Amygdala (tissue), 56 donors: ENCODE data around the gene PPARG.
"Not testable (repeated sequence)": the region's sequence is repeated elsewhere in the genome, so short reads cannot be mapped to it uniquely, and the experiment has no call there.

Experiments used
- DNase-seq, 56 donors: peaks; one replicate each; lab custom pipeline; 2025; lab: John Stamatoyannopoulos, UW

PPARG gene

GRCh38 chr3:12452361-12453330 lies 163.8 kb downstream of the PPARG start:
- DNase-seq = no peak

DNA sequence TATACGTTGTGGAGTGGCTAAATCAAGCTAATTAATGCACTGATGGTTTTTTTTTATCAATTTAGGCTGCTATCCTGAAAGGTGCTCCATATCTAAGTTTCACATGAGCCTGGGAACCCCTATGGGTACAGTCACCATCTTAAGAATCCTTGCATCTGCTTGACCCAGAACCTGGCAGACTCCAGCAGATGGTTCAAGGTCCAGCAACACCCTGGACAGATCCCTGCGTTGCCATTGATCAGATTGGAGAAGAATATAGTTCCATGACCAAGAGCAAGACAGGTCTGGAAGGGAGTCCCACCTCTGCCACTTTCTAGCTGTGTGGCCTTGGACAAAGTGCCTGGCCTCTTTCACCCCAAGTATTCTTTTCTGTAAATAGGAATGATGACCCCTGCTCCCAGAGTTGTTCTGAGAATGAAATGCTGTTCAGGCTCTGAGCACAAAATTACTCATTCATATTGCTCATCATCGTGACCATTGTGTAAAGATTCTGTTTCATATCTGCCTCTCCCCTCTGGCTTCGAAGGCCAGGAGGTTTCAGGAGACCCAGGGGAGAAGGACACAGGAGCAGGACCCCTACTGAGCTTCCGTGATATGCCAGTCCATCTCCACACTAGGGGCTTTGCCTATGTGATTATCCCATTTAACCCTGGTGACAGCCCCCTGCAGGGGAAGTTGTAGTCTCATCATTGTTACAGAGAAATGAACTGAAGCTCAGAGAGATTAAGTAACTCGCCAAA lies 165.4 kb downstream of the PPARG start:
- no peak for DNase-seq

DNA sequence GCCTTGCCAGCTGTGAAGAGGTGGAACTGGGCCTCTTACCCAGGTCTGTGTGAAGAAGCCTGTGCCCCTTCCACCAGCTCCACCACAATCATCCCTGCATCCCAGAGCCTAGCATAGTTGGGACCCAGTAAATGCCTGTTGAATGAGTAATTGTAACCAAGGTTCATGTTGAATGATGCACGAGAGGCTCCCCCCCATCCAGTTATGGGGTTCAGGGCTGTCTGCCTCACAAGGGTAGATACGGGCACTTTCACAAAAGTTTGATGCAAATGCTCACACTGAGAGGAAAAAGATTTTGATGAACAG lies 165.9 kb downstream of the PPARG start:
- no peak for DNase-seq

DNA sequence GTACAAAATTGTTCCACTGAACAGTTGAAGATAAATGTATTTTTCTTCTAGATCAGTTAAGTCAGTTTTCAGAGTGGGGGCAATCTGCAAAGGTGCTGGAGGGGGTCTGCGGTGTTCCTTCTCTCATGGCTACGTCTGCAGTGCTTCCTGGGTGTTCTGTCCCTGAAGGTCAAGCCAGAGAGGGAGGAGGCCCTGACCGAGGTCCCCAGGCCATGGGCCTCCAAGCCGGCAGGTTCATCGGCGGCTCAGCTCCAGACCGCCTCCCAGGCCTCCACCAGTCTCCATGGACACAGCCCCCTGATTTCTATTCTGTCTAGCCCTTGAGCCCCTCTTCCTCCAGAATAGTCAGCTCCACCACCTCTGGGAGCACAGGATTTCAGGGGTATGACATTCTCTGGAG lies 166.9 kb downstream of the PPARG start:
- no peak for DNase-seq

GRCh38 chr3:12456441-12456840 lies 167.6 kb downstream of the PPARG start:
- DNase-seq = no peak

DNA sequence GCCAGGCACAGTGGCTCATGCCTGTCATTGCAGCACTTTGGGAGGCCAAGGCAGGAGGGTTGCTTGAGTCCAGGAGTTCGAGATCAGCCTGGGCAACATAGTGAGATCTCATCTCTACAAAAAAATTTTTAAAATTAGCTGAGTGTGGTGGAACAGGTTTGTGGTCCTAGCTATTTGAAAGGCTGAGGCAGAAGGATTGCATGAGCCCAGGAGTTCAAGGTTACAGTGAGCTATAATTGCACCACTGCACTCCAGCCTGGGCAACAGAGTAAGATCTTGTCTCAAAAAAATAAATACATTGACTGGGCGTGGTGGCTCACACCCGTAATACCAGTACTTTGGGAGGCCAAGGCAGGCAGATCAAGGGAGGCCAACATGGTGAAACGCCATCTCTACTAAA lies 168.5 kb downstream of the PPARG start:
- DNase-seq = not testable (repeated sequence)

DNA sequence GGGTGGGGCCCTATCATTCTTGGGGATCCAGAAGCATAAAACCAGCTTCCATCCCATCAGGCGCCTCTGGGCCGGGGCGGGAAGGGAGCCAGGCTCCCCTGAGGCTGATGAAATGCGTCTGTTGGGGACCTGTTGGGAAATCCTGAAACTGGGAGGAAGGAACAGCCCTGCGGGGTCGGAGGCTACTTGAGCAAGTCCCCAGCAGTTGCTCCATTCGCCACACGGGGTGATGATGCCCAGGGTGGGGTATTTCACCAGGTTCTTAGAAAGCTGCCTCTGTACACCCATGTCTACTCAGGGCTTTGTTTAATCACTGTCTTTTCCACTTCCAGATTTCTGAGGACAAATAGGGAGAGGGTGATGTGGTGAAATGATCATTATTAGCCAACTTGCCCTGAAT lies 170.0 kb downstream of the PPARG start:
- DNase-seq = no peak

GRCh38 chr3:12460127-12460526 lies 171.3 kb downstream of the PPARG start:
- DNase-seq = no peak

- no peak for DNase-seq
Measured at GRCh38 chr3:12461097-12461649, 172.3 kb downstream of the PPARG start.

GRCh38 chr3:12462159-12462947 lies 173.5 kb downstream of the PPARG start:
- DNase-seq = no peak

- no peak for DNase-seq
Measured at GRCh38 chr3:12463686-12464085, 174.8 kb downstream of the PPARG start.

DNA sequence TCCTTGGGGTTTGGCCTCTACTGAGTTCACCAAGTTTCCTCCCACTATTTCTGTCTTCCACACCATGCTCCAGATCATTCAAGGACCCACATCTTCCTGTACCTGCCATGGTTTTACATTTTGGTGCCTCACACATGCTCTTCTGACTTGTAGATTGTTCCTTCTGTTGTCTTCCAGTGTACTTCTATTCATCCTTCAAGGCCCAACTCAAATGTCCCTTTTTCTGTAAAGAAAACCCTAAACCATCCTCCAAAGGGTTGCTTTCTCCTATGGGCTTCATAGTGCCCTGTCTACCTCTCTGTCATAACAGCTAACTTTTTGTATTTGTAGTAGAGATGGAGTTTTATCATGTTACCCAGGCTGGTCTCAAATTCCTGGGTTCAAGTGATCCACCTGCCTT lies 175.3 kb downstream of the PPARG start:
- DNase-seq = no peak

DNA sequence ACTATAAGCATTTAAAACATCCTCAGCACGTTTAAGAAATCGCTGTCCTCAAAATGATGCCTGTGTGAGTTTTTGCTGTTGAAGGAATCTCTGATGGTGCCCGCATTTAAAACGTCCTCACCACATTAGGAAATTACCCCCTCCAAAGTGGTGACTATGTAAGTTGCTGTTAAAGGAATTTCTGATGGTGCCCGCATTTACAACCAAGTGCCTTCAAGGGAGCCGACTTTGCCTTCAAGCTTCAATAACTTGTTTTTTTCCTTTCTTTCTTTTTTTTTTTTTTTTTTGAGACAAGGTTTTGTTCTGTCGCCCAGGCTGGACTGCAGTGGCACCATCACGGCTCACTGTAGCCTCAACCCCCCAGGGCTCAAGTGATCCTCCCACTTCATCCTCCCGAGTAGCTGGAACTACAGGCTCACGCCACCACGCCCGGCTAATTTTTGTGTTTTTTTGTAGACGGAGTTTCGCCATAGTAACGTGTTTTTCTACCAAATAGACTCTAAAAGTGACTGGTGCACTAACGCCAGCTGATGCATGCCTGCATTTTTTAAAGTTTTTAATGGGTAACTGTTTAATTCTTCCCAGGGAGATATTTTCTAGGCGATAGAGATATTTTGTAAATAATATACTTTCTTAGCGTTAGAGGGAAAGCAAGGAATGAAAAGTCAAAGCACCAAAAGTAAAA lies 176.4 kb downstream of the PPARG start:
- no peak for DNase-seq

DNA sequence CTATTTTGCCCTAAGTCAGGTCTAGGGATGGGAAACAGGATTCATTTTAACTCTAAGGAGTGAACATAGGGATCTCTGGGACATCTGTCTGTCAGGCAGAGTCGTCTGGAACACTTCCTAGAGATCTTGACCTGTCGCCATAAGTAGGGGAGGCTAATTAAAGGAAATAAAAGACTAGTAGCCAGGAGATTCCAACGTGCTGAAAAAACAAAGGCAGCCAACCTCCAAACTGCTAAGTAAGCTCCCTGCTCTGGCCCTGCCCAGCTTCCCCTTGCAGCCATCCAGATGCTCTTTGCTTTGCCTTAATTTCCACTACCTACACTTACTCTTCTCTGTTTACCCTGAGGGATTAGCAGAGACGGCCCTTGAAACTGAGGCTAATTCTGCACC lies 177.0 kb downstream of the PPARG start:
- DNase-seq = no peak

DNA sequence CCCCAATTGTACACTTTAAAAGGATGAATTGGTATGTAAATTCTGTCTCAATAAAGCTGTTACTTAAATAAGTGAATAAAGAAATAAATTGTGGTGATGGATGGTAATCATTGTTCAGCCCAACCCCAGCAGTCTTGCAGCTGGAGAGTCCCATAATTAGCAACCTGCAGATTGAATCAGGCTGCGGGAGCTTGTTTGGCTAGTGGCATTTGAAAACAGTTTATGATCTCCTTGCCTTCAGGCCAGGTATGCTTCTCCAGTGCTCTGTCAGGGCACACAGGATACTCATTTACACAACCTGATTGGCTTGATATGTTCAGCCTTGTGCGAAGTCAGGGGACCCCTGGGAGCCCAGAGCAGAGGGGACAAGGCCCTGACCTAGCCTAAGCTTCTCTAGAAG lies 178.9 kb downstream of the PPARG start:
- no peak for DNase-seq

DNA sequence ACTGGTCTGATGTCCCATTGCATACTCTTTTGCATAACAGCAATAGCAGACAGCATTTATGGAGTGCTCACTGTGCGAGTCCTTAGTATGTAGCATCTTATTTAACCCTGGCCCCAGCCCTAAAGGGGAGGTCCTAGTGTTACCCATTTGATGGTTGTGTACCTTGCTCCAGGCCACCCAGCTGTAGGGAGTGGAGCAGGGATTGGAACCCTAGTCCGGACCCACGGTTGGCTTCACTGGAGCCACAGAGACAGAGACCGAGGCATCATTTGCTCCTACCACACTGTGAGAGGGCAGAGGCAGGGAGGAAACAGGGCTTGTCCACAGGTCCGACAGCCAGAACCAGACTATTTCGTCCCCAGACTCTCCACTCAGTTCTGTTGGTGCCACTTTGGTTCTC lies 179.4 kb downstream of the PPARG start:
- DNase-seq = no peak

DNA sequence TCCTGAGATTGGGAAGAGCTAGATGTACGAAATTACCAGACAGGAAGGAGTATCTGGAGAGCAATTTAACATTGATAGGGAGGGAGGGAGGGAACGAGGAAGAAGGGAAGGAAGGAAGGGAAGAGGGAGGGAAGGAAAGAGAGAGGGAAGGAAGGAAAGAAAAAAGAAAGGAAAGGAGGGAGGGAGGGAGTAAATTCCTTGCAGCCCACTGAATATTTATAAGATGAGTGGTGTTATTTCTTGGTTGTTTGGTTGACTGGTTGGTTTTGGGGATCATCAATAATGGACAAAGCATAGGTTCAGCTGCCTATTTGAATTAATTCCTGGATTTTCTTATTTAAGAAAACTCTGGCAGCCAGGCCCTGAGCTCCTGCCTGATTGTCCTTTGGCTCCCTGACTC lies 179.9 kb downstream of the PPARG start:
- no peak for DNase-seq

DNA sequence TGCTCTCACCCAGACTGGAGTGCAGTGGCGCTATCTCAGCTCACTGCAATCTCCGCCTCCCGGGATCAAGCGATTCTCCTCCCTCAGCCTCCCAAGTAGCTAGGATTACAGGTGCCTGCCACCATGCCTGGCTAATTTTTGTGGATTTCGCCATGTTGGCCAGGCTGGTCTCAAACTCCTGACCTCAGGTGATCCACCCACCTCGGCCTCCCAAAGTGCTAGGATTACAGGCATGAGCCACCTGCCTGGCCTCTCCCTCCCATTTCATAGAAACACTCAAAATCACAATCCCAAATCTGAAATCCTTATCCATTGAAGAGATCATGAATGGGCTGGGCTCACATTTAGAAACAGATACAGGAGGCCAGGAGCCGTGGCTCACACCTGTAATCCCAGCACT lies 180.4 kb downstream of the PPARG start:
- DNase-seq = not testable (repeated sequence)

DNA sequence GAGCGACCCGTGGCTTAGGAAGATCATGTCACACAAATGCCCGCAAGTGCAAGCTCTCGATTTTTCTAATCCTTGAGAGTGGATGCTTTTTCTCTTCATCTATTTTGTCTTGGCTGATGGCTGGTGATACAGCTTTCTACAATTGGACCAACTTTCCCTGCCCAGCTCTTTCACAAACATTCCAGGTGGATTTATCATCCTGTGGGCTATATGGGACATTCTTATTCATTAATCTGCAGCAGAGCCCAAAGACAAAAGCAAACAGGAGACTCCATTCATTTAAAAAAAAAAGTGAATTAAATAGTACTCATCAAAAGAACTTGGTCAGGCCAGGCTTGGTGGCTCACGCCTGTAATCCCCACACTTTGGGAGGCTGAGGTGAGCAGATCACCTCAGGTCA lies 181.2 kb downstream of the PPARG start:
- DNase-seq = no peak

DNA sequence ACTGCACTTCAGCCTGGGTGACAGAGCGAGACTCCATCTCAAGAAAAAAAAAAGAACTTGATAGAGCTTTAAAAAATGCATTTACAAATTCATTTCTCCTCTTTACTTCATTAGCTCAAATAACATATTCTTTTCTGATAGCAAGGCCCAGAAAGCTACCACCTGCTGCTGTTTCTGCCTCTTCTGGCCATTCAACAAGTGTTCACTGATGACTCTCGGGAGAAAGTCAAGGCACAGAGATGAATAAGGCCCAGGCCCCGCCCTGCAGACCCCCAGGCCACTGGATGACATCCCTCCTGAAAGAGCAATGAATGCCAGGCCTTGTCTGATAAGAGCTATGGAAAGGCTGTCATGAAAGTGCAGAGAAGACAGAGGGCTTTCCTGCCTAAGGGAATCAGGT lies 181.8 kb downstream of the PPARG start:
- DNase-seq = no peak
